ENCODE results near the gene TMED8. TPM values are rescaled to one million over a fixed set of nuclear protein-coding genes. Genes with fewer than 3 reads are reported as not detected.
"Not testable (repeated sequence)": the region's sequence is repeated elsewhere in the genome, so short reads cannot be mapped to it uniquely, and the experiment has no call there.

The TMED8 gene
- total RNA-seq, 1 donor from 2014 or later, result 31.3 TPM

GRCh38 chr14:77337880-77338279 is 39.0 kb downstream of the TMED8 start:
- peaks cover 80% of the 10 kb centered on the region for H3K36me3 Mint-ChIP-seq (ENCODE audit: low read depth)
- H3K4me1 Mint-ChIP-seq, result no peaks in the 10 kb centered on the region
- no peak for TF ChIP-seq CTCF (IDR thresholded peaks at IDR 0.05)
- no peaks in the 10 kb centered on the region for H3K9me3 Mint-ChIP-seq
- no peaks in the 10 kb centered on the region for H3K27me3 Mint-ChIP-seq
- no peak overlapping the region for H3K4me3 Mint-ChIP-seq
- no peak for ATAC-seq (ENCODE audit: low read depth)
- ChIA-PET CTCF (no interaction called here), POLR2A (no interaction called here)
- no peak for DNase-seq
- intact Hi-C loops (cut with micrococcal nuclease), result no loop called here
- no peak overlapping the region for H3K27ac Mint-ChIP-seq

GRCh38 chr14:77337255-77337654 is 39.6 kb downstream of the TMED8 start:
- H3K27ac Mint-ChIP-seq; H3K9me3 Mint-ChIP-seq; H3K4me1 Mint-ChIP-seq; CTCF ChIA-PET; intact Hi-C loops (cut with micrococcal nuclease); ATAC-seq (ENCODE audit: low read depth); H3K4me3 Mint-ChIP-seq; H3K27me3 Mint-ChIP-seq; DNase-seq; POLR2A ChIA-PET: not testable (repeated sequence)
- H3K36me3 Mint-ChIP-seq (ENCODE audit: low read depth), result peaks cover 74% of the 10 kb centered on the region

GRCh38 chr14:77335576-77335975 is 41.3 kb downstream of the TMED8 start:
- no peaks in the 10 kb centered on the region for H3K27me3 Mint-ChIP-seq
- intact Hi-C loops (cut with micrococcal nuclease), result no loop called here
- no peak for ATAC-seq (ENCODE audit: low read depth)
- POLR2A ChIA-PET, result no interaction called here
- CTCF ChIA-PET, result no interaction called here
- no peak for TF ChIP-seq CTCF (IDR thresholded peaks at IDR 0.05)
- no peak for DNase-seq
- H3K36me3 Mint-ChIP-seq (ENCODE audit: low read depth), result peaks cover 57% of the 10 kb centered on the region
- H3K9me3 Mint-ChIP-seq, result no peaks in the 10 kb centered on the region
- H3K4me1 Mint-ChIP-seq, result no peaks in the 10 kb centered on the region
- no peak overlapping the region for H3K27ac Mint-ChIP-seq
- no peak overlapping the region for H3K4me3 Mint-ChIP-seq

GRCh38 chr14:77329872-77330271 is 47.0 kb downstream of the TMED8 start:
- no peak for ATAC-seq (ENCODE audit: low read depth)
- no peak for DNase-seq
- no peak for TF ChIP-seq CTCF (IDR thresholded peaks at IDR 0.05)
- Mint-ChIP-seq H3K36me3 (ENCODE audit: low read depth) (peaks cover 7% of the 10 kb centered on the region), H3K4me1 (no peaks in the 10 kb centered on the region), H3K27me3 (no peaks in the 10 kb centered on the region), H3K9me3 (no peaks in the 10 kb centered on the region), H3K27ac (no peak overlapping the region), H3K4me3 (no peak overlapping the region)
- CTCF ChIA-PET, result interaction anchor here (1.0 kb wide), 1 partner anchor 14 kb away, joined by 4 read pairs; no protein-coding TSS in a partner anchor
- POLR2A ChIA-PET, result interaction anchor here (0.5 to 1.0 kb wide), 2 partner anchors 9 to 382 kb away, joined by 4 to 6 read pairs; partner anchors contain the start of genes GSTZ1 and POMT2
- intact Hi-C loops (cut with micrococcal nuclease), result no loop called here

DNA sequence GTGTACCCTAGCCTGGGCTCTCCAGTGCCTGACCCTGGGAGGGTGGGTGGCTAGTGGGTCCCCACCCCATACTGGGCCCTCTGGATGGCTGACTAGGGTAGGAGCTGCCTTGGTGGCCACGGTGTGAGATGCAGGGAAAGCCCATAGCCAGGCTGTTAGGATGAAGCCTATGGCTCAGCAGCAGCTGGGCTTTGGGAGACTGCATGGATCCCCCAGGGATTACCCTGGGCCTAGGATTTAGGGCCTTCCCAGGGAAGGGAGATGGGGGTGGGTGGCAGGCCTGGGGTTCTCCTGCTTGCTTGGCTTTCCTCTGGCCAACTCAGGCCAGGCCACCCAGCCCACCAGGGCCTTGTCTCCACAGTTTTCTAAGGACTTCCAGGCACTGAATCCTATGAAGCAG is 49.8 kb downstream of the TMED8 start:
- TF ChIP-seq CTCF (IDR thresholded peaks at IDR 0.05), result no peak
- H3K9me3 Mint-ChIP-seq, result no peaks in the 10 kb centered on the region
- peaks cover 6% of the 10 kb centered on the region for H3K4me1 Mint-ChIP-seq
- no peak overlapping the region for H3K4me3 Mint-ChIP-seq
- H3K36me3 Mint-ChIP-seq (ENCODE audit: low read depth), result no peaks in the 10 kb centered on the region
- DNase-seq (no peak), ATAC-seq (ENCODE audit: low read depth) (no peak)
- H3K27ac Mint-ChIP-seq, result no peak overlapping the region
- no peaks in the 10 kb centered on the region for H3K27me3 Mint-ChIP-seq
- ChIA-PET POLR2A (no interaction called here), CTCF (no interaction called here)
- intact Hi-C loops (cut with micrococcal nuclease), result no loop called here

DNA sequence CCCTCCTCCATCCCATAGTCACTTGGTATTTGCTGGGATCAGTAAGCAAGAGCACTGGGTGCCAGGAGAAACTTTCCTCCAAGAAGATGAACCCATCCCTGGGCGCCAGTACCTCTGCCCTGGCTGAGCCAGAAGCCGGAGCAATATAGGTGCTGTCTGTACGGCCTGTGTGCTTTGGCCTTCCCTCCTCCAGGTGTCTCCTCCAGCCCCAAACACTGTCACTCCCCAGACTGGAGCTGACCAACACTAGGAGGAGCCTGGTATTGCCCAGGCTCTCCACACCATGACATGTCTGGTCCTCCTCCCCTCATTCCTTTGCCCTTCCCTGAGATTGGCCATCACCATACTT is 51.2 kb downstream of the TMED8 start:
- Mint-ChIP-seq H3K4me1 (peaks cover 11% of the 10 kb centered on the region), H3K27ac (no peak overlapping the region), H3K4me3 (no peak overlapping the region), H3K36me3 (ENCODE audit: low read depth) (peaks cover 7% of the 10 kb centered on the region), H3K27me3 (no peaks in the 10 kb centered on the region), H3K9me3 (no peaks in the 10 kb centered on the region)
- POLR2A ChIA-PET, result no interaction called here
- intact Hi-C loops (cut with micrococcal nuclease), result no loop called here
- CTCF ChIA-PET, result interaction anchor here (1.3 kb wide), 1 partner anchor 25 kb away, joined by 3 read pairs; no protein-coding TSS in a partner anchor
- TF ChIP-seq CTCF (IDR thresholded peaks at IDR 0.05), result no peak
- DNase-seq, result no peak
- no peak for ATAC-seq (ENCODE audit: low read depth)
